HG02610 (cell line): Measurements from ENCODE around the gene DIO2.

Source experiments
- ATAC-seq: cut with Tn5 transposase; IDR thresholded peaks from one replicate; pipeline ENCODE4 v1.9.1; 2021; ENCODE audit warnings: mild to moderate bottlenecking, moderate library complexity; ENCODE audit not compliant: unreplicated experiment

DIO2 gene

GRCh38 chr14:80172375-80173051 is 38.8 kb downstream of the DIO2 start:
- no peak for ATAC-seq

- ATAC-seq: no peak
Observed at GRCh38 chr14:80167793-80168448, 43.4 kb downstream of the DIO2 start.

GRCh38 chr14:80164991-80165721 is 46.1 kb downstream of the DIO2 start:
- no peak for ATAC-seq

- ATAC-seq: no peak
Observed at GRCh38 chr14:80152763-80153162, 58.5 kb downstream of the DIO2 start.

- no peak for ATAC-seq
Observed at GRCh38 chr14:80152166-80152565, 59.1 kb downstream of the DIO2 start.

GRCh38 chr14:80150301-80150700 is 61.0 kb downstream of the DIO2 start:
- no peak for ATAC-seq
